Endothelial cell of umbilical vein (primary cell): ENCODE results near the gene RMP24.

ENCODE experiments used
- EZH2 ChIP-seq: IDR thresholded peaks from 2 replicates; pipeline ENCODE4 v1.6.1; 2012; ENCODE audit warnings: borderline replicate concordance, low read depth, mild to moderate bottlenecking, moderate library complexity, low read length, inconsistent platforms; ENCODE audit not compliant: severe bottlenecking
- MYC ChIP-seq: IDR thresholded peaks from one replicate; pipeline ENCODE4 v1.6.1; 2011; ENCODE audit warnings: mild to moderate bottlenecking, low read depth, low read length
- POLR2A ChIP-seq: IDR thresholded peaks from 2 replicates; pipeline ENCODE4 v1.6.1; 2012; ENCODE audit warnings: low read depth, mild to moderate bottlenecking, control low read depth, low read length
- POLR2AphosphoS5 ChIP-seq: IDR thresholded peaks from 2 replicates; pipeline ENCODE4 v1.6.1; 2012; ENCODE audit warnings: low read depth, mild to moderate bottlenecking, control low read depth, low read length, moderate library complexity; ENCODE audit not compliant: insufficient read depth
- TF ChIP-seq, protein P1 (sequence below), 2 donors: IDR thresholded peaks; 1 replicate in 1 of 2; 2 replicates in 1 of 2; pipeline ENCODE4 v1.5.1; 2011; ENCODE audit warnings: low read length in 2 of 2, mild to moderate bottlenecking in 2 of 2, moderate library complexity in 2 of 2, control low read depth in 1 of 2, inconsistent platforms in 1 of 2, low read depth in 1 of 2; ENCODE audit not compliant: insufficient read depth in 1 of 2; ENCODE audit errors: extremely low read depth in 1 of 2
- TF ChIP-seq, protein P2 (sequence below): IDR thresholded peaks from 2 replicates; pipeline ENCODE4 v1.6.1; 2011; ENCODE audit not compliant: insufficient read depth, insufficient read length

DNA sequence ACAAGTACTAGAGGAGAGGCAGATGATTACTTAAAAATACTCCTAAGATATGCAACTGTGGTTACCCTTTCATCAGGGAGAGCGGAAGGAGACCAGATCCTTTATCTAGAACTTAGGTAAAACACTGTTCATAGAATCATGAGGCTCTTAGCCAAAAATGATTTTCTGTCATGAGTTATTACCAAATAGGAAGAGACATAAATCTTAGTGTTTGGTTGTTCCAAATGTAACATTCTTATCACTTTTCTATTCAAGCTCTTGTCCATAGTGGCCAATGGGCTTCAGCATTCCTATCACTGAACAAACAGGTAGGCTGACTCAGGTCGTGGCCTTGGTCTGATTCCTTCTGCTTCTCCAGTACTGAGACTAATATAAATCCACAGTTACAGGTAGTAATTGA lies 56.4 kb downstream of the RMP24 start:
- TF ChIP-seq, protein P1, sequence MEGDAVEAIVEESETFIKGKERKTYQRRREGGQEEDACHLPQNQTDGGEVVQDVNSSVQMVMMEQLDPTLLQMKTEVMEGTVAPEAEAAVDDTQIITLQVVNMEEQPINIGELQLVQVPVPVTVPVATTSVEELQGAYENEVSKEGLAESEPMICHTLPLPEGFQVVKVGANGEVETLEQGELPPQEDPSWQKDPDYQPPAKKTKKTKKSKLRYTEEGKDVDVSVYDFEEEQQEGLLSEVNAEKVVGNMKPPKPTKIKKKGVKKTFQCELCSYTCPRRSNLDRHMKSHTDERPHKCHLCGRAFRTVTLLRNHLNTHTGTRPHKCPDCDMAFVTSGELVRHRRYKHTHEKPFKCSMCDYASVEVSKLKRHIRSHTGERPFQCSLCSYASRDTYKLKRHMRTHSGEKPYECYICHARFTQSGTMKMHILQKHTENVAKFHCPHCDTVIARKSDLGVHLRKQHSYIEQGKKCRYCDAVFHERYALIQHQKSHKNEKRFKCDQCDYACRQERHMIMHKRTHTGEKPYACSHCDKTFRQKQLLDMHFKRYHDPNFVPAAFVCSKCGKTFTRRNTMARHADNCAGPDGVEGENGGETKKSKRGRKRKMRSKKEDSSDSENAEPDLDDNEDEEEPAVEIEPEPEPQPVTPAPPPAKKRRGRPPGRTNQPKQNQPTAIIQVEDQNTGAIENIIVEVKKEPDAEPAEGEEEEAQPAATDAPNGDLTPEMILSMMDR (IDR thresholded peaks at IDR 0.05; ENCODE audit: extremely low read depth in 1 of 2, insufficient read depth in 1 of 2, low read depth in 1 of 2, low read length in 2 of 2) = no peak
- TF ChIP-seq EZH2 (no peak), MYC (no peak), POLR2A (no peak), POLR2AphosphoS5 (no peak)
- TF ChIP-seq, protein P2, sequence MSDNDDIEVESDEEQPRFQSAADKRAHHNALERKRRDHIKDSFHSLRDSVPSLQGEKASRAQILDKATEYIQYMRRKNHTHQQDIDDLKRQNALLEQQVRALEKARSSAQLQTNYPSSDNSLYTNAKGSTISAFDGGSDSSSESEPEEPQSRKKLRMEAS = no peak
